IMR-90 (cell line): ENCODE results near the gene ZC3H14. TPM values are rescaled to one million over a fixed set of nuclear protein-coding genes. Genes with fewer than 3 reads are reported as not detected.

Experiments
- BHLHE40 ChIP-seq: fragments of 150-350 bp; IDR thresholded peaks from 2 replicates; pipeline ENCODE4 v1.6.1; 2016; ENCODE audit warnings: mild to moderate bottlenecking, low read depth, low read length
- CHD1 ChIP-seq: IDR thresholded peaks from 2 replicates; pipeline ENCODE4 v1.6.1; 2012; ENCODE audit warnings: low read depth, low read length, improper control_type of control experiment
- ELK1 ChIP-seq: fragments of 150-350 bp; IDR thresholded peaks from 2 replicates; pipeline ENCODE4 v1.6.1; 2016; ENCODE audit warnings: low read depth, mild to moderate bottlenecking, low read length, moderate library complexity, borderline replicate concordance
- NFE2L2 ChIP-seq: fragments of 150-350 bp; IDR thresholded peaks from 2 replicates; pipeline ENCODE4 v1.6.1; 2016; ENCODE audit warnings: low read depth, mild to moderate bottlenecking, low read length
- RAD21 ChIP-seq: IDR thresholded peaks from 2 replicates; pipeline ENCODE4 v1.6.1; 2012; ENCODE audit warnings: low read length, improper control_type of control experiment
- RCOR1 ChIP-seq: IDR thresholded peaks from 2 replicates; pipeline ENCODE4 v1.6.1; 2012; ENCODE audit warnings: mild to moderate bottlenecking, low read length, improper control_type of control experiment; ENCODE audit not compliant: insufficient replicate concordance
- polyA plus RNA-seq, 3 experiments: library from polyadenylated mRNA; depleted of rRNA; stranded (reverse); fragments of >200 nt; gene quantifications; 2 replicates each; pipeline ENCODE4 v1.2.3, GENCODE V29; 2012; ENCODE audit warnings: low replicate concordance in 1 of 3
- total RNA-seq: library from RNA; depleted of rRNA; stranded (reverse); fragments of >200 nt; gene quantifications from 2 replicates; pipeline ENCODE4 v1.2.3, GENCODE V29; 2012
- TF ChIP-seq, protein P1 (sequence below): conservative IDR thresholded peaks from 2 replicates; pipeline ENCODE4 v1.5.1; 2012; ENCODE audit warnings: mild to moderate bottlenecking, low read depth, low read length, improper control_type of control experiment

ZC3H14 gene
- total and polyA plus RNA-seq, 2 of the 4 experiments (the other 2 are of a cell fraction) = 72.5 to 111 TPM

GRCh38 chr14:88562831-88563686 lies at the start of gene ZC3H14 (continued):
- TF ChIP-seq, protein P1, sequence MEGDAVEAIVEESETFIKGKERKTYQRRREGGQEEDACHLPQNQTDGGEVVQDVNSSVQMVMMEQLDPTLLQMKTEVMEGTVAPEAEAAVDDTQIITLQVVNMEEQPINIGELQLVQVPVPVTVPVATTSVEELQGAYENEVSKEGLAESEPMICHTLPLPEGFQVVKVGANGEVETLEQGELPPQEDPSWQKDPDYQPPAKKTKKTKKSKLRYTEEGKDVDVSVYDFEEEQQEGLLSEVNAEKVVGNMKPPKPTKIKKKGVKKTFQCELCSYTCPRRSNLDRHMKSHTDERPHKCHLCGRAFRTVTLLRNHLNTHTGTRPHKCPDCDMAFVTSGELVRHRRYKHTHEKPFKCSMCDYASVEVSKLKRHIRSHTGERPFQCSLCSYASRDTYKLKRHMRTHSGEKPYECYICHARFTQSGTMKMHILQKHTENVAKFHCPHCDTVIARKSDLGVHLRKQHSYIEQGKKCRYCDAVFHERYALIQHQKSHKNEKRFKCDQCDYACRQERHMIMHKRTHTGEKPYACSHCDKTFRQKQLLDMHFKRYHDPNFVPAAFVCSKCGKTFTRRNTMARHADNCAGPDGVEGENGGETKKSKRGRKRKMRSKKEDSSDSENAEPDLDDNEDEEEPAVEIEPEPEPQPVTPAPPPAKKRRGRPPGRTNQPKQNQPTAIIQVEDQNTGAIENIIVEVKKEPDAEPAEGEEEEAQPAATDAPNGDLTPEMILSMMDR = no peak
- TF ChIP-seq RAD21 (no peak), NFE2L2 (no peak), RCOR1 (no peak), CHD1 (no peak), BHLHE40 (peak; percentile 39), ELK1 (no peak)
